ENCODE results near the gene ESCO1.
A peak's percentile ranks its signal among the peaks of the same experiment; 100 is the strongest.

ESCO1 gene

DNA sequence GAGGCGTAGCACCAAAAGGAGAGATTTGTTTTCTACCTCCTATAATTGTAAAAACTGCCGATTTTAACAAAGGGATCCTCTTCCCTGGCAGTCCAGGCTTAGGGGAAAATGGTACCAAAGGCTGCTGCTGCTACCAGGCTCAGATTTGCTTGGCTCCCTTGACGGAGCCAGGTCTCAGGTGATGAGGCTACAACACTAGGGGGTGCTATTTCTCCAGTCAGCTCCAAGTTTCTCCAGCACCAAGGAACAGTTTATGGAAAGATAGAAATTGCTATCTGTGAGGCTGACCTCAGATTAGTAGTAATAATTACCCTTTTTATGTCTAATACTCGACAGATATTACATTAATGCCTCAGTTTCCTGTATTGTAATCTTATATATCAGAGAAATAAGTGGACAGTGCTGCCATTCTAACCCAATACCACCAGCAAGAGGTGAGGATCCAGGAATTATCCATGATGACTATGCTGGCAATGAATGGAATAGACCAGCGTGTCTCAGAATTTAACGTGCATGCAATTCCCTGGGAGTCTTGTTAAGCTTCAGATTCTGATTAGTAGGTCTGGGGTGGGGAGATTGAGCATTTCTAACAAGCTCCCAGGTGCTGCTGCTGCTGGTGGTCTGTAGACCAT lies 111.3 kb downstream of the ESCO1 start:
- DNase-seq (ENCODE audit: low spot score), result peak; percentile 59

DNA sequence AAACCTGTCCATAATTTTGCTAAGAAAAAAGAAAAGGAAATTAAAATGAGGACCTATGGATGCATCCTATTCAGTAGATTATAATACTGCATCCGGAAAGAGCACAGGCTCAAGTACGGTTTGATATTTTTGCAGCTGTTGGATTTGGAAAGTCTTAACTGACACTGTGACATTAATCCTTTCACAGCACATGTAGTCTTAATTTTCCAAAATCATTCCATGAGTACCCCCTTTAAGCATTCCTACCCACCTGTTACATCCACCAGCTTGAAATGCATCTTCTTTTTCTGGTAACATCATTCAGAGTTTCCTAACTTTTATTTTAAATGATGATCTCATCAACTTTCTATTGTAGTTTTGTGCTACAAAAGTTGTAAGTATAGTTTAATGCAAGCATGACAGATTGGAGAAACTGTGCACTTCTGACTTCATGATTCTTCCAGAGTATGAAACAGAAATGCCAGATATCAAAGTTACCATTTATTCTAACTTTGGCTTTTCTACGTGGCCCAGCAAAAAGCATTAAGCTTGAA lies 113.5 kb downstream of the ESCO1 start:
- DNase-seq (ENCODE audit: low spot score), result no peak

DNA sequence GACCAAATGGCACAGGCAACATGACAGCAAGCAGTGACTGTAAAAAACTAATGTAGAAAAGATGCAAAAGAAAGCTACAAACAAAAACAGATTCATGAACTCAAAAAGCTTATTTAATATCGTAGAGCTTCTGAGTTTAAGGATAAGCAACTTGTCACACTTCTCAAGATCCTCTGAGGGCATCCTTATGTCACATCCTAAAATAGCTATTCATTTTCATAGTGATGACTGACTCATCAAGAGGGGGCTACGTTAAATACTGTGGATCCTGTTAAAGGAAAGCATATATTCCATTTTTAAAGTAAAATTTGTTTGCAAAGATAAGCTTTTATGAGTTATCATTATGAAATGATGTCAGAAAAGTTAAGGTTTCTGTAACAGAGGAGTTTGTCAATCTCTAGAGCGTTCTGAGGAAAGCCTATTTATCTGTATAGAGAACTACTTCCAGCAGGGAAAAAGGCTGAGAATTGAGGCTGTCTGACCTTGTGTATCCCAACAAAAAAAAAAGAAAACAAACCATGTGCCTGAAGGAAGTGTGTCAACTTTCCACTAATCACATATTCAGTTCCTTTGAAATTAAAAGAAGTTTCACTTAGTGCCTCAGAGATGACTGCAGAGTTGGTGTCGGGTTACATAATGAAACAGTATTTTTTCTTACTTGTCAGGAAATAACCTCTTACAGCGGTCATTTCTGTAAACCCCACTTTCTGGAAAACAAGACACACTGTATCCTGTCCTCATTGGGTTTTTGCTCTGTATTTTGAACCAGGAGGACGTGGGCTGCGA lies 115.5 kb downstream of the ESCO1 start:
- no peak for DNase-seq (ENCODE audit: low spot score)

DNA sequence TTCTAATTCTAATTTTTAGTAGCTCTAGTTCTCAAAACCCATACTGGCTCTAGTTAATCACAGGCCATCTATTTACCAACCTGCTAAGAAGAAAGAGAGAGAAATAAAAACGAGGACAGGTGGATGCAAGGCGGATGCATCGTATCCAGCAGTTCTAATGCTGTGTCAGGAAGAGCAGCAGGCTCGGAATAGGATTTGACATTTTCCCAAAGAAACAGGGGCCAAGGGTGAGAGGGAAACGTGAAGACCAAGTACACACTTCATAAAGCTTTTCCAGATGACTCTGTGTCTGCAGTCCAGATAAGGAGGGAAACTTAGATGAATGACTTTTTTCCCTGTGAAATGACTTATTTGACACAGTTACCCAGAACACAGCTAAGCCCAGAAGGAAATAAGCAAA lies 117.5 kb downstream of the ESCO1 start:
- no peak for DNase-seq (ENCODE audit: low spot score)

DNA sequence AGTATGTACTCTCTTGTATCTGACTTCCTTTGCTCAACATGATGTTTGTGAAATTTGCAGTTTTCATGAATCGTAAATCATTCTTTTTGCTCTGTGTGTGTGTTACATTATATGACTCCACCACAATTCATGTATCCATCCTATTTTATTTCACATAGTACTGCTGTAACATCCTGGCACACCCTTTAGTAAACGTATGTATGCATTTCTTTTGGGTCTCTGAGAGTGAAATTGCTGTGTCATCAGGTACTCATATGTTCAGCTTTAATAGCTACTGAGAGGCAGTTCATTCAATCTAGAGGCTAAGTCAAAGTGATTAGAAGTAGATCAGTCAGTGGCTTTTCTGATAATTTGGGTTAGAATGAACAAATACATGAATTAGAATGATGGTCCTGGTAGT lies 118.8 kb downstream of the ESCO1 start:
- no peak for DNase-seq (ENCODE audit: low spot score)

DNA sequence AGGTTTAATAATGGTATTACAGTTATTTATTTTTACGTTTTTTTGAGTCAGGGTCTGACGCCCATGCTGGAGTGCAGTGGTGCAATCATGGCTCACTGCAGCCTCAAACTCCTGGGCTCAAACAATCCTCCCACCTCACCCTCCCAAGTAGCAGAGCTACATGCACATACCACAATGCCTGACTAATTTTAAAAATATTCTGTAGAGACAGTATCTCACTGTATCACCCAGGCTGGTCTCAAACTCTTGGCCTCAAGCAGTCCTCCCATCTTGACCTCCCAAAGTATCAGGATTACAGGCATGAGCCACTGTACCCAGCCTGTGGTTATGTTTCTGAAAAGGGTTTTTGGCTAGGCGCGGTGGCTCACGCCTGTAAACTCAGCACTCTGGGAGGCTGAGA lies 120.8 kb downstream of the ESCO1 start:
- DNase-seq (ENCODE audit: low spot score), result no peak

Measured in germinal center (tissue), 1 donor.